Esophagus squamous epithelium (tissue), 5 donors: ENCODE results near the gene GTPBP10. TPM values are rescaled to one million over a fixed set of nuclear protein-coding genes. Genes with fewer than 3 reads are reported as not detected.
A peak's percentile ranks its signal among the peaks of the same experiment; 100 is the strongest.
"Not testable (repeated sequence)": the region's sequence is repeated elsewhere in the genome, so short reads cannot be mapped to it uniquely, and the experiment has no call there.

Source experiments
- DNase-seq: peaks from one replicate; lab custom pipeline; 2025; lab: John Stamatoyannopoulos, UW
- H3K27ac ChIP-seq, 4 donors: fragments of 200-600 bp; sonication (generic); one replicate each; pipeline ENCODE4 v1.5.1; 2016 to 2019; ENCODE audit warnings: mild to moderate bottlenecking in 1 of 4
- H3K27me3 ChIP-seq, 4 donors: fragments of 200-600 bp; sonication (generic); 1 replicate in 3 of 4; 2 replicates in 1 of 4; pipeline versions ENCODE4 v1.5.1 to v1.6.0; 2017 to 2021; ENCODE audit warnings: antibody characterized with exemption in 1 of 4
- H3K36me3 ChIP-seq, 3 donors: fragments of 200-600 bp; sonication (generic); one replicate each; pipeline ENCODE4 v1.5.1; 2016 to 2019
- H3K4me1 ChIP-seq, 3 donors: fragments of 200-600 bp; sonication (generic); one replicate each; pipeline ENCODE4 v1.5.1; 2017 to 2019
- H3K4me3 ChIP-seq, 4 donors: fragments of 200-600 bp; sonication (generic); 1 replicate in 3 of 4; 2 replicates in 1 of 4; pipeline ENCODE4 v1.5.1; 2016 to 2019; ENCODE audit warnings: mild to moderate bottlenecking in 2 of 4, moderate library complexity in 1 of 4
- H3K9me3 ChIP-seq, 3 donors: fragments of 200-600 bp; sonication (generic); one replicate each; pipeline ENCODE4 v1.5.1; 2016 to 2019
- POLR2A ChIP-seq, 4 donors: fragments of 450-650 bp; IDR thresholded peaks; one replicate each; pipeline ENCODE4 v1.6.1; 2017; ENCODE audit warnings: antibody characterized with exemption in 4 of 4, mild to moderate bottlenecking in 4 of 4, moderate library complexity in 3 of 4
- WGBS, 2 donors: methylation state at CpG; one replicate each; pipeline ENCODE4 v1.1.5; 2018; 5-methylcytosine and 5-hydroxymethylcytosine counted together
- intact Hi-C: fragments of 100-400 bp; cut with DNase I; formaldehyde crosslinking; loops from one replicate; pipeline ENCODE4 v1.15.0; 2022
- total RNA-seq, 4 donors: library from RNA; depleted of rRNA; stranded (reverse); fragments of >200 nt; gene quantifications; one replicate each; pipeline ENCODE4 v1.1.0, GENCODE V29; 2016
- TF ChIP-seq, protein P1 (sequence below), 6 experiments: fragments of 450-650 bp in 4 of 6; fragments of 200-600 bp in 2 of 6; sonication (generic) in 2 of 6; IDR thresholded peaks; one replicate each; pipeline ENCODE4 v1.5.1; 2016 to 2019; ENCODE audit warnings: antibody characterized with exemption in 6 of 6, mild to moderate bottlenecking in 4 of 6, moderate library complexity in 4 of 6
- donor health status: DM: yes; HTN: yes; CAD: no.

GTPBP10 gene
- total RNA-seq, 4 donors from 2014 or later: 12.2 to 21.1 (median 13.0) TPM

DNA sequence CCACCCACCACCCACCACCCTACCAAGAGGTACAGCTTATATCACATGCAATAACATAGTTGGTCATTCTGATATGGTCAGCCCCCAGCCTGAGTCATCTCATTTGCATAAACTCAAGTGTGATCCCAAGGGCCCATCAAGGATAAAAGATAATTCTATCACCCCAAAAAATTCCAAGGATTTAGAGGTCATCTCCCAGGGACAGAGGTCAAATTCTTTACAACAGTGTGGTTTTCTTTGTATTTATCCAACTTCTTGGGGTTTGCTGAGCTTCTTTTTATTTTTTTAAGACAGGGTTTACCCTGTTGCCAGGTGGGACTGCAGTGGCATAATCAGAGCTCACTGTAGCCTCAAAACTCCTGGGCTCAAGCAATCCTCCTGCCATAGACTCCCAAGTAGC is 9.4 kb upstream of the GTPBP10 start:
- Histone ChIP-seq H3K9me3 (no peaks in the 10 kb centered on the region), H3K4me3 (no peak overlapping the region), H3K4me1 (no peaks in the 10 kb centered on the region), H3K27me3 (peaks cover 0 to 4% (median 0%) of the 10 kb centered on the region in 4 donors), H3K27ac (no peak overlapping the region), H3K36me3 (no peaks in the 10 kb centered on the region)
- intact Hi-C loops: no loop called here
- TF ChIP-seq, protein P1, sequence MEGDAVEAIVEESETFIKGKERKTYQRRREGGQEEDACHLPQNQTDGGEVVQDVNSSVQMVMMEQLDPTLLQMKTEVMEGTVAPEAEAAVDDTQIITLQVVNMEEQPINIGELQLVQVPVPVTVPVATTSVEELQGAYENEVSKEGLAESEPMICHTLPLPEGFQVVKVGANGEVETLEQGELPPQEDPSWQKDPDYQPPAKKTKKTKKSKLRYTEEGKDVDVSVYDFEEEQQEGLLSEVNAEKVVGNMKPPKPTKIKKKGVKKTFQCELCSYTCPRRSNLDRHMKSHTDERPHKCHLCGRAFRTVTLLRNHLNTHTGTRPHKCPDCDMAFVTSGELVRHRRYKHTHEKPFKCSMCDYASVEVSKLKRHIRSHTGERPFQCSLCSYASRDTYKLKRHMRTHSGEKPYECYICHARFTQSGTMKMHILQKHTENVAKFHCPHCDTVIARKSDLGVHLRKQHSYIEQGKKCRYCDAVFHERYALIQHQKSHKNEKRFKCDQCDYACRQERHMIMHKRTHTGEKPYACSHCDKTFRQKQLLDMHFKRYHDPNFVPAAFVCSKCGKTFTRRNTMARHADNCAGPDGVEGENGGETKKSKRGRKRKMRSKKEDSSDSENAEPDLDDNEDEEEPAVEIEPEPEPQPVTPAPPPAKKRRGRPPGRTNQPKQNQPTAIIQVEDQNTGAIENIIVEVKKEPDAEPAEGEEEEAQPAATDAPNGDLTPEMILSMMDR (IDR thresholded peaks at IDR 0.05): no peak
- no peak for TF ChIP-seq POLR2A (IDR thresholded peaks at IDR 0.05)
- DNase-seq: no peak

GRCh38 chr7:90345016-90345415 is 1.5 kb upstream of the GTPBP10 start:
- Histone ChIP-seq H3K36me3 (no peaks in the 10 kb centered on the region), H3K27me3 (no peaks in the 10 kb centered on the region), H3K27ac (peak overlapping the region in 2 of 4 donors; percentile 84 to 86), H3K9me3 (no peaks in the 10 kb centered on the region), H3K4me3 (no peak overlapping the region), H3K4me1 (peaks cover 9 to 30% (median 11%) of the 10 kb centered on the region in 3 donors)
- intact Hi-C loops: no loop called here
- TF ChIP-seq POLR2A (IDR thresholded peaks at IDR 0.05): no peak
- TF ChIP-seq, protein P1 (IDR thresholded peaks at IDR 0.05): no peak
- no peak for DNase-seq

GRCh38 chr7:90345595-90346335 is 751 bp upstream of the GTPBP10 start:
- 9 to 10% methylated on average over 17 to 18 of the region's 18 CpGs for WGBS, 2 donors
- no peak for TF ChIP-seq POLR2A (IDR thresholded peaks at IDR 0.05)
- TF ChIP-seq, protein P1 (IDR thresholded peaks at IDR 0.05): no peak
- Histone ChIP-seq H3K27me3 (no peaks in the 10 kb centered on the region), H3K36me3 (no peaks in the 10 kb centered on the region), H3K4me1 (peaks cover 9 to 30% (median 11%) of the 10 kb centered on the region in 3 donors), H3K27ac (peak overlapping the region; percentile 84 to 93 (median 86)), H3K9me3 (no peaks in the 10 kb centered on the region), H3K4me3 (peak overlapping the region; percentile 60 to 88 (median 79))
- DNase-seq: no peak
- intact Hi-C loops: no loop called here

GRCh38 chr7:90347759-90348158 is 1.2 kb downstream of the GTPBP10 start:
- intact Hi-C loops: no loop called here
- Histone ChIP-seq H3K36me3 (no peaks in the 10 kb centered on the region), H3K27ac (no peak overlapping the region), H3K27me3 (no peaks in the 10 kb centered on the region), H3K4me1 (peaks cover 9 to 30% (median 11%) of the 10 kb centered on the region in 3 donors), H3K4me3 (peak overlapping the region in 2 of 4 donors; percentile 81 to 88), H3K9me3 (no peaks in the 10 kb centered on the region)
- WGBS, 2 donors: 62 to 65% methylated on average over 4 of the region's 4 CpGs
- TF ChIP-seq, protein P1 (IDR thresholded peaks at IDR 0.05): no peak
- no peak for TF ChIP-seq POLR2A (IDR thresholded peaks at IDR 0.05)
- DNase-seq: no peak

DNA sequence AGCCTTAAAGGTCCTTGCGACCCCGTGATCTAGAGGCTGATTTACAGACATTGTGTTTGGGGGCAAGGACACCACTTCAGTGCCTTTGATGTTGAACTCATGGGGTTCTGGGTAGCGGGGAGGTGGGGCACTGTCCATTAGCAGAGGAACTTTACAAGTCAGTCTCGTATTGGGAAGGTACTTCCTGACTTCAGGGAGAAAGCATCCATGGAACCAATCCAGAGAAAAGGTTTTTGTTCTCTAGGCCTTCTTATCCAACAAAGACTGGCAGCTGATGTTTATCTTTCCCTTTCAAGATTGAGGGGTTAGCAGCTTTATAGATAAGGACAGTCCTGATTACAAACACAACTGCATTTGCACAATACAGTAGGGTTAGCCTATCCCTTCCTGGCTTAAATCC is 2.8 kb downstream of the GTPBP10 start:
- intact Hi-C loops: no loop called here
- TF ChIP-seq, protein P1 (IDR thresholded peaks at IDR 0.05): no peak
- TF ChIP-seq POLR2A (IDR thresholded peaks at IDR 0.05): no peak

GRCh38 chr7:90350032-90350431 is 3.5 kb downstream of the GTPBP10 start:
- Histone ChIP-seq H3K36me3 (peaks cover 0 to 17% (median 0%) of the 10 kb centered on the region in 3 donors), H3K4me1 (peaks cover 9 to 30% (median 11%) of the 10 kb centered on the region in 3 donors)
- H3K27me3 ChIP-seq, intact Hi-C loops, H3K9me3 ChIP-seq, H3K27ac ChIP-seq, H3K4me3 ChIP-seq, DNase-seq: not testable (repeated sequence)
- 80 to 88% methylated on average over 3 of the region's 3 CpGs for WGBS, 2 donors

More for the DNA sequence above, 2.8 kb downstream of the GTPBP10 start:
- DNase-seq: no peak
- Histone ChIP-seq H3K27me3 (no peaks in the 10 kb centered on the region), H3K4me1 (peaks cover 9 to 30% (median 11%) of the 10 kb centered on the region in 3 donors), H3K36me3 (peaks cover 0 to 10% (median 0%) of the 10 kb centered on the region in 3 donors), H3K9me3 (no peaks in the 10 kb centered on the region), H3K27ac (no peak overlapping the region), H3K4me3 (no peak overlapping the region)
- 75 to 94% methylated on average over 2 to 4 of the region's 4 CpGs for WGBS, 2 donors
